Embryonic facial prominence (tissue), 1 donor: ENCODE data around the gene FAM229A.

Source experiments
- DNase-seq: peaks from one replicate; pipeline ENCODE4 v3.0.0-alpha.2; 2016; ENCODE audit errors: extremely low spot score

FAM229A gene

GRCh38 chr1:32330558-32331151, 31.6 kb downstream of the FAM229A start:
- no peak for DNase-seq

GRCh38 chr1:32329931-32330466, 32.3 kb downstream of the FAM229A start:
- no peak for DNase-seq

GRCh38 chr1:32327204-32327603, 35.1 kb downstream of the FAM229A start:
- no peak for DNase-seq

GRCh38 chr1:32321712-32322291, 40.5 kb downstream of the FAM229A start:
- DNase-seq: no peak

- no peak for DNase-seq
Observed at GRCh38 chr1:32318127-32318869, 44.0 kb downstream of the FAM229A start.

GRCh38 chr1:32316903-32317277, 45.4 kb downstream of the FAM229A start:
- DNase-seq: no peak

GRCh38 chr1:32311709-32312393, 50.4 kb downstream of the FAM229A start:
- DNase-seq: no peak
